Endothelial cell (in vitro differentiated cells): ENCODE measurements around the gene SMIM44. TPM values are rescaled to one million over a fixed set of nuclear protein-coding genes. Genes with fewer than 3 reads are reported as not detected.

Source experiments
- DNase-seq: peaks from one replicate; pipeline ENCODE4 v3.0.0; 2021; ENCODE audit warnings: low spot score
- H3K27ac Mint-ChIP-seq: one replicate; pipeline ENCODE4 v1.8.0; 2021; ENCODE audit warnings: mixed read lengths, inconsistent platforms; ENCODE audit not compliant: unreplicated experiment
- H3K27me3 Mint-ChIP-seq: one replicate; pipeline ENCODE4 v1.8.0; 2021; ENCODE audit warnings: mild to moderate bottlenecking, moderate library complexity, mixed read lengths, inconsistent platforms; ENCODE audit not compliant: unreplicated experiment
- H3K36me3 Mint-ChIP-seq: one replicate; pipeline ENCODE4 v1.8.0; 2021; ENCODE audit warnings: mild to moderate bottlenecking, low read depth, mixed read lengths, inconsistent platforms; ENCODE audit not compliant: unreplicated experiment
- H3K4me1 Mint-ChIP-seq: one replicate; pipeline ENCODE4 v1.8.0; 2021; ENCODE audit warnings: mild to moderate bottlenecking, mixed read lengths, inconsistent platforms; ENCODE audit not compliant: unreplicated experiment
- H3K4me3 Mint-ChIP-seq: one replicate; pipeline ENCODE4 v1.8.0; 2021; ENCODE audit warnings: mild to moderate bottlenecking, mixed read lengths, inconsistent platforms; ENCODE audit not compliant: unreplicated experiment
- H3K9me3 Mint-ChIP-seq: one replicate; pipeline ENCODE4 v1.8.0; 2021; ENCODE audit warnings: mixed read lengths, inconsistent platforms; ENCODE audit not compliant: unreplicated experiment
- total RNA-seq: library from RNA; stranded (reverse); fragmentation: NEBNext Ultra II Directional; extraction: Animal tissue kit (Norgen Biotek cat#: 25700); gene quantifications from one replicate; pipeline ENCODE4 v1.2.1, GENCODE V29; 2021; ENCODE audit not compliant: unreplicated experiment
- TF ChIP-seq, protein P1 (sequence below): fragments of 200-600 bp; sonication (generic); IDR thresholded peaks from one replicate; pipeline ENCODE4 v1.5.0; 2021; ENCODE audit warnings: antibody characterized with exemption; ENCODE audit not compliant: unreplicated experiment

The SMIM44 gene
- total RNA-seq, 1 donor from 2014 or later, result not detected

DNA sequence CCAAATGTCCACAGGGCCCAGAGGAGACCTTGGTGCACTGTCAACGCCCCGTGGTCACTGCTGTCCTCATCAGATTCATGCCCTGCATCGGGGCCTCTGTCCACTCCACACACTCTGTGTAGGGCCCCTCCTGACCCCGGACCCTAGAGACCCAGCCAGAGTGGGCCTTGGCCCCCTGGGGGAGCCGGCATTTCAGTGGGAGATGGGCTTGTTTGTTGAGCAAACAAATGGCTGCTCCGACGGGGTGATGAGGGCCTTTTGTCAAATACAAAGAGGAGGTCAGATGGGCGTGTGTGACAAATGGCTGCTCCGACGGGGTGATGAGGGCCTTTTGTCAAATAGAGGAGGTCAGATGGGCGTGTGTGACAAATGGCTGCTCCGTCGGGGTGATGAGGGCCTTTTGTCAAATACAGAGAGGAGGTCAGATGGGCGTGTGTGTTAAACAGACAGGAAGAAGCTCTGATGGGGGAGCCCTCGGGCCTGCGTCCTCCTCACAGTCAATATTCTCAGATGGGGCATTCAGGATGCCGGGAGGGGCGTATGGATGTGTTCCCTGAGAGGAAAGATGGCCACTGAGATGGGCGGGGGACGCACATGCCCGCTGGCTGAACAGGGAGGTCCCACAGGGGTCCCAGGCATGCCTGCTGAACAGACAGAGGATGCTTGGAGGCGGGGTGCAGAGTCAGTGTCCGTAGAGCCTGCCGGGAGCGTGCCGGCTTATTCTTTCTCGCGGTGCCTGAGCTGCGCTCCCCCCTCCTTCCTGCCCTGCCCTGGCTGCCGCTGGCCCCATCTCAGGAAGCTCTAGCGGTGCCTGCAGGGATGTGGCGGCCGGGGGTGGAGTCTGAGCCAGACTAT, 39.2 kb downstream of the SMIM44 start:
- Mint-ChIP-seq H3K27ac (peak overlapping the region; percentile 24), H3K4me1 (peaks cover 11% of the 10 kb centered on the region), H3K27me3 (peaks cover 4% of the 10 kb centered on the region), H3K4me3 (peak overlapping the region; percentile 35), H3K36me3 (no peaks in the 10 kb centered on the region), H3K9me3 (no peaks in the 10 kb centered on the region)
- DNase-seq, result peak; percentile 73
- TF ChIP-seq, protein P1, sequence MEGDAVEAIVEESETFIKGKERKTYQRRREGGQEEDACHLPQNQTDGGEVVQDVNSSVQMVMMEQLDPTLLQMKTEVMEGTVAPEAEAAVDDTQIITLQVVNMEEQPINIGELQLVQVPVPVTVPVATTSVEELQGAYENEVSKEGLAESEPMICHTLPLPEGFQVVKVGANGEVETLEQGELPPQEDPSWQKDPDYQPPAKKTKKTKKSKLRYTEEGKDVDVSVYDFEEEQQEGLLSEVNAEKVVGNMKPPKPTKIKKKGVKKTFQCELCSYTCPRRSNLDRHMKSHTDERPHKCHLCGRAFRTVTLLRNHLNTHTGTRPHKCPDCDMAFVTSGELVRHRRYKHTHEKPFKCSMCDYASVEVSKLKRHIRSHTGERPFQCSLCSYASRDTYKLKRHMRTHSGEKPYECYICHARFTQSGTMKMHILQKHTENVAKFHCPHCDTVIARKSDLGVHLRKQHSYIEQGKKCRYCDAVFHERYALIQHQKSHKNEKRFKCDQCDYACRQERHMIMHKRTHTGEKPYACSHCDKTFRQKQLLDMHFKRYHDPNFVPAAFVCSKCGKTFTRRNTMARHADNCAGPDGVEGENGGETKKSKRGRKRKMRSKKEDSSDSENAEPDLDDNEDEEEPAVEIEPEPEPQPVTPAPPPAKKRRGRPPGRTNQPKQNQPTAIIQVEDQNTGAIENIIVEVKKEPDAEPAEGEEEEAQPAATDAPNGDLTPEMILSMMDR, result no peak

DNA sequence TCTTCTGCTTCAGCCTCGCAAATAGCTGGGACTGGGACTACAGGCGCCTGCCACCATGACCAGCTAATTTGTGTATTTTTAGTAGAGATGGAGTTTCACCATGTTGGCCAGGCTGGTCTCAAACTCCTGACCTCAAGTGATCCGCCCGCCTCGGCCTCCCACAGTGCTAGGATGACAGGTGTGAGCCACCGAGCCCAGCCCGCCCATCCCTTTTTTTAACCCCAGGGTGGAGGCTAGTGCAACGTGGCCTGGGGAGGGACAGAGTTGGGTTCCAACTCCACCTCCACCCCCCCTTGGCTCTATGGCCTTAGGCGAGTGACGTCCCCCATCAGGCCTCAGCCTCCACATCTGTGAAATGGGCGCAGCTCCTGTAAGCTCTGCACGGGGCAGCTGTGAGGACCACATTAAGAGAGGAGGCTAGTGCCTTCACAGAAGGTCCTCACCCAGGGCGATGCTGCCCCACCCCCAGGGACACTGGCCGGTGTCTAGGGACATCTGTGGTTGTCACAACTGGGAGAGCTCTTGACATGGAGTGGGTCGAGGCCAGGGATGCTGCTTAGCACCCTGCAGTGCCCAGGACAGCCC, 40.7 kb downstream of the SMIM44 start:
- Mint-ChIP-seq H3K9me3 (no peaks in the 10 kb centered on the region), H3K27me3 (peaks cover 4% of the 10 kb centered on the region), H3K36me3 (no peaks in the 10 kb centered on the region), H3K27ac (no peak overlapping the region), H3K4me1 (peaks cover 11% of the 10 kb centered on the region), H3K4me3 (no peak overlapping the region)
- TF ChIP-seq, protein P1, result no peak
- DNase-seq, result no peak

DNA sequence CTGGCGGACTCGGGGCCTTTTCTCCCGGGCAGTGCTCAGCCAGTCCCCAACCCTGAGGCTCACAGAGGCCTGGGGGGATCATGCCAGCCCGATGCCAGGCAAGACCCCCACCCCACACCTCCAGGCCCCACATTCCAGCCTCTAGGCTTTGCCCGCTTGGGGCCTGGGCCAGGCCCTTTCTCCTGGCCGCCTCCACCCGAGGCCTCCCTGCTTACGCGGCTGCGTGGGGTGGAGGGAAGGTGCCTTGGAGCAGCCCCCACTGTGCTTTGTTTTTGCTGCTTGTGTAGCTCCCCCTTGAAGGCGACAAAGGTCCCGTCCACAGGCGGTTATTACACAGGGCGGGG, 41.3 kb downstream of the SMIM44 start:
- no peaks in the 10 kb centered on the region for H3K36me3 Mint-ChIP-seq
- peaks cover 11% of the 10 kb centered on the region for H3K4me1 Mint-ChIP-seq
- TF ChIP-seq, protein P1, result no peak
- H3K27ac Mint-ChIP-seq, result no peak overlapping the region
- no peak overlapping the region for H3K4me3 Mint-ChIP-seq
- no peaks in the 10 kb centered on the region for H3K9me3 Mint-ChIP-seq
- DNase-seq, result no peak
- H3K27me3 Mint-ChIP-seq, result peaks cover 4% of the 10 kb centered on the region

DNA sequence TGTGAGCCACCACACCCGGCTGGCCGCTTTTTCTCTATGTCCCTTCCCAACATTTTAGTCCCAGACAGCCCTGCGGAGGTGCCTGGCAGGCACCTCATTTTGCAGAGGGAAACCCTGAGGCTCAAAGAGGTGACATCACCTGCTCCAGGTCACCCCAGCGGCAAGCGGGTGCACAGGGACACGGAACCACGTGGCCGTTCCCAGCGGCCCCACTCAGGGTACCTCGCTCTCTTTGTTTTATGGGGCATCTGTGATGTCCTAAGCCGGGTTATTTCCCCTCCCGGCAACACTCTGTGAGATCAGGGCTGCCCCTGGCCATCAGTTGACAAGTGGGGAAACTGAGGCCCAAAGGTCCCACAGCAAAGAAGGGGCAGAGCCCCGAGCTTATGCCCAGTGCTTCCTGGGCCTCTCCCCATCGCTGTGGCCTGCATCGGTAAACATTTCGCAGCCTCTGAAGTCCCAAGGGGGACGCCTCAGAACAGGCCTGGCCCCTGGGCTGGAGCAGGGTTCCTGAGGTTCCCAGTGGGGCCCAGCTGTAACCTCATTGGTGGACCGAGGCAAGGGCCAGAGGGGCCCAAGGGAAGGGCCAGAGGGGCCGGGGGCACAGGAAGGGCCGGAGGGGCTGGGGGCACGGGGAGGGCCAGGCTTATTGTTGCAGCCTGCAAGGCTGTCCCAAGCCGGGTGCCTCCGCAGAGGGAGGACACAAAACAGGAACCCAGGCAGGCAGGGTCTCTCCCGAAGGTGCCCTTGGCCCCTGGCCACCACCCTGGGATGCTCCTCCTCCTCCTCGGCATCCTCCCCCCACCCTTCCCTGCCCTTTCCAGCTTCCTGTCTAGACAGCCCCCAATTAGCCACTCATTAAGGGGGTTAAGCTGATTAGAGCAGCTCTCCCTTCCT, 41.9 kb downstream of the SMIM44 start:
- H3K4me1 Mint-ChIP-seq, result peaks cover 11% of the 10 kb centered on the region
- H3K27ac Mint-ChIP-seq, result no peak overlapping the region
- H3K9me3 Mint-ChIP-seq, result no peaks in the 10 kb centered on the region
- no peak overlapping the region for H3K4me3 Mint-ChIP-seq
- H3K36me3 Mint-ChIP-seq, result no peaks in the 10 kb centered on the region
- TF ChIP-seq, protein P1, result no peak
- H3K27me3 Mint-ChIP-seq, result peaks cover 4% of the 10 kb centered on the region
- no peak for DNase-seq
